ENCODE data around the gene TBX4.

GRCh38 chr17:61450641-61451537 lies 1.3 kb upstream of the TBX4 start:
- TF ChIP-seq POLR2A (IDR thresholded peaks at IDR 0.05; ENCODE audit: low read depth, low read length): no peak
- no peak for TF ChIP-seq POLR2AphosphoS5 (IDR thresholded peaks at IDR 0.05; ENCODE audit: low read depth, low read length)
- no peak for TF ChIP-seq TAF1 (IDR thresholded peaks at IDR 0.05; ENCODE audit: borderline replicate concordance, low read depth, low read length)
